Stimulated activated CD8-positive, alpha-beta memory T cell treated with anti-CD3 and anti-CD28 coated beads, Interleukin-12 subunit alpha, Interleukin-12 subunit beta, amount 100 ng/mL, for 24 hours (primary cell): ENCODE measurements around the gene ADO.
A peak's percentile ranks its signal among the peaks of the same experiment; 100 is the strongest.

Source experiments
- DNase-seq: peaks from one replicate; pipeline ENCODE4 v3.0.0-alpha.2; 2020; ENCODE audit errors: extremely low read depth

The ADO gene

GRCh38 chr10:62792261-62792660 is 12.3 kb upstream of the ADO start:
- DNase-seq, result no peak

- DNase-seq, result no peak
Measured at GRCh38 chr10:62794306-62794705, 10.2 kb upstream of the ADO start.

DNA sequence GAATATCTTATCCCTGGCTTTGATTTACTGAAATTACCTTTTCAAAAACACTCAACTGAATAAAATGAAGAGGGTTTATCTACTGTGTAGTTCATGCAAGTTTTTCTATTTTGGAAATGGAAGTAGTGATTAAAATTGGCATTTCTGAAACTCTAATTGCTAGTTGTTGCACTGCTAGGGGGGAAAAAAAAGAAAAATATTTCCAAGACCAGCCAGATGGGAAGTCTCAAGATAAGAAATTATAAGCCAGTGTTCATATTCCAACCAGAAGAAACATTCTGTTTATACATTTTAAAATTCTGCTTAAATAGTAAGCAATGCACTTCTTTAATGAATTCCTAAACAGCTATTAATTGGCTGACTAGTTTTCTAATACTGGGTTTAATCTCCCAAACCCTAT is 9.4 kb upstream of the ADO start:
- DNase-seq, result no peak

- no peak for DNase-seq
Measured at GRCh38 chr10:62795762-62796161, 8.8 kb upstream of the ADO start.

GRCh38 chr10:62796896-62797295 is 7.6 kb upstream of the ADO start:
- DNase-seq, result no peak

- DNase-seq, result no peak
Measured at GRCh38 chr10:62801871-62802270, 2.6 kb upstream of the ADO start.

- DNase-seq, result no peak
Measured at GRCh38 chr10:62803724-62804355, 680 bp upstream of the ADO start.

- no peak for DNase-seq
Measured at GRCh38 chr10:62805231-62806099, 945 bp downstream of the ADO start.

DNA sequence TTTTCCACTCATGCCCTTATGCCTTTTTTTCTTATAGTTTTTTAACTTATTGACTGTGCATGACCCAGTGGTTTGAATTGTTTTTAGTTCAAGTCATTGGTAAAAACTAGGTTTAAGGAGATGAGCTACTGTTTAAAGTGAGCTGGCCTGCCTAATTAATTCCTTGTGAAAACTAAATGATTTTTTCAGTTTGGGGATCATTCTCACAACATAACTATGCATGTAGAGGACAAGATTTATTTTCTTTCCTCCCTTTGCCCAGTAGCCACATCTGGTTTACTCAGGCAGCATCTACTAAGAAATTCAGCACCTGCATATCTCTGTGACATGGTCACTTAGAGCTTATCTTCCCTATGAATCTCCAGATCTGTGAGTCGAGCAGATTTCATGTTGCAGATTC is 1.7 kb downstream of the ADO start:
- no peak for DNase-seq

GRCh38 chr10:62810156-62810902 is 5.8 kb downstream of the ADO start:
- no peak for DNase-seq

- DNase-seq, result no peak
Measured at GRCh38 chr10:62811159-62811875, 6.8 kb downstream of the ADO start.

DNA sequence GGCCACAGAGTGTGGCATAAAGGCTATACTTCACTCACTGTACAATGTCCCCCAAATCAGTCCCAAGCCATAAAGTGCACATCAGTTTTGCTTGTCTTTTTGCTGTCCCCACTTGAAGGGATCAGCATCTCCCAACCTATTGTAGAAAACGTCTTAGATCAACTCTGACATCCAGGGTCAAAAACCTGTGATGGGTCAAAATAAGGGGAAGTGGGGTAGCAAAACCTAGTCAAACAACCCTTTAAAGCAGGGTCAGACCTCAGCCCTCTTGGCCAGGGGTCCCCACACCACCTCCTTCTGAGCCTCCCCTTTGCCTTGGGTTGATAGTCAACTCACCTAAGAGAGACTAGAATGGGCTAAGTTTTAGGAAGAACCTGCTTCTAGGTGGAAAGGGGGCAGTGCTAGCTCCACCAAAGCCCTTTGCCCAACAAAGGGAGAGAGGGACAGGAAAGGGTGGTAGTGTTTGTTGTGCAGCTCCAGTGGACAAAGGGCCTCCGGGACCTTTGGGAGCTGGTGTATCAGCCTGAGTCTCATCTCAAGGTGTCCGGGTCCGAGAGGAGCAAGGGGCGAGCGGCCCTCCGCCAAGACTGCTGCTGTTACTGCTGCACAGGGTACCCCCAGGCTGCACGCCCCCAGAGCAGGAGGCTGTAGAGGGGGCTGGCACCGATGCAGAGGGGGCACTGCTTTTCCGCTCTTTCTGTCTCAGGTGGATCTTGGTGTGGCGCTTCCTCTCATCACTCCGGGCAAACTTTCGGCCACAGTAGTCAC is 8.3 kb downstream of the ADO start:
- DNase-seq, result no peak

- no peak for DNase-seq
Measured at GRCh38 chr10:62813453-62813852, 8.9 kb downstream of the ADO start.

- no peak for DNase-seq
Measured at GRCh38 chr10:62813981-62814380, 9.5 kb downstream of the ADO start.

GRCh38 chr10:62814756-62815380 is 10.3 kb downstream of the ADO start:
- no peak for DNase-seq

- DNase-seq, result no peak
Measured at GRCh38 chr10:62815381-62816075, 11.0 kb downstream of the ADO start.

- DNase-seq, result no peak
Measured at GRCh38 chr10:62816076-62816330, 11.5 kb downstream of the ADO start.

DNA sequence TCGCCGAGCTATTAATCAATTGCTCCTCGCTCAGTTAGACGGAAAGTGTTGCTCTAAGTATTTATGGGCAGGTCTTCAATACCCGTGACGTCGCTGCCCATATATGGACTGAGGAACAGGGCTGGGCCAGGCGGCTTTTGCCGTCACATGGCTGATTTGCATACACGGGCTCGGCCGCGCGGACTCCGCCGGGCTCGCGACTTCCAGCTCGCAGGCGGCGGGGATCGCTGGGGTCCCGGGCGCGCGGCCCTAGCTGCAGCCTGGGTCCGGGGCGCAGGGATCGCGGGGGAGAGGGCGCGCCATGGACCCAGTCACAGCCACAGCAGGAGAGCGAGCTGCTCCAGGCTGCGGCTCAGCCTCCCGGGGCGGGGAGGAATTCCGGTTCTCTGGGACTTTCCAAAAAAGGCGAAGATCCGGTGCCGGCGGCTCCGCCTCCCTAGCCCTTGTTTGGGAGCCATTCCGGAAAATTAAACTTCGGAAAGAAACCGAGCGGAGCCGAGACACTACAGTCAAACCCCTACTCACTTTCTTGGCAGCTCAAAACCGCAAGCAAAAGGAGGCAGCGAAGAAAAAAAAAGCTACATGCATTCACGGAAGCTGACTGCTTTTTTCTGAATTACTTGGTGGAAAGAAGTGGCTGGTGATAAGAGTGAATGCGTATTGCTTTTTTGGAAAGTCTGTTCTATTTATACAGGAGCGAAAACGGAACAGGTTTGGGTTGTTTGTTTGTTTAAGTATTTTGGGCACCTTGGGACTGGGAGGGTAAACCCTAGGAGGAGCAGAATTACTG is 12.0 kb downstream of the ADO start, which contains the start of gene EGR2:
Gene EGR2 (minus strand): TSS at position 36 of the 790 bp plus-strand sequence. CDS start 337 bp downstream, outside the sequence.
- DNase-seq, result peak; percentile 83

DNA sequence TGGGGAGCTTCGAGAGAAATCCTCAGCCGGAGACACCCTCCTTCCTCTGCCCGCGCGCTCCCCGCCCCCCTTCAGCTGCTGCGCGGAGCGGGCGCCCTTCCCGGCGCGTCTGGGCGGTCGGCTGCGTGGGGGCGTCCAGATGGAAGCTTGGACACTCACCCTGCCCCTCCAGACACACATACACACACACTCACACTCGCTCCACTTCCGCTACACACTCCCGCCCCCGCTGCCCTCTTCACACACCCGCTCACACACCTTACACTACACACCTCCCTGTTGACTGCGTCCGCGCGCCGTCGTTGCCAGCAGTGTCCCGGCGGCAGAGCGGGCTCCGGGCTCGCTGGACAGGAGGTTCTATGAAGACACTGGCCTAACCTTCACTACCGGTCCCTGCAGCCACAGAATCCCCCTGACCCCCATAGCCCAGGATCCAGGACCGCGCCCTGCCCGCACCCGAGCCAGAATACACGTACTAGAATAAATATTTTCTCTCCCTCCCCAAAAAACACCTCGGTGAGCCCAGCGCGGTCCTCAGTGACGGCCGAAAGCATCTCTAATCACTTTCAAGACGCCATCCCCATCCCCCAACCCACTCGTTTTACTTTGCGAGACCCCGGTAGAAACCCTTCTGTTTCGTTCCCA is 12.7 kb downstream of the ADO start:
- no peak for DNase-seq
